NCI-H345 treated with DMSO at 0.1 percent for 48 hours (cell line): ENCODE results near the gene HDAC3.
A peak's percentile ranks its signal among the peaks of the same experiment; 100 is the strongest.

Experiments used
- DNase-seq: peaks from one replicate; lab custom pipeline; 2025; ENCODE audit not compliant: unreplicated experiment; lab: John Stamatoyannopoulos, UW

Gene HDAC3

DNA sequence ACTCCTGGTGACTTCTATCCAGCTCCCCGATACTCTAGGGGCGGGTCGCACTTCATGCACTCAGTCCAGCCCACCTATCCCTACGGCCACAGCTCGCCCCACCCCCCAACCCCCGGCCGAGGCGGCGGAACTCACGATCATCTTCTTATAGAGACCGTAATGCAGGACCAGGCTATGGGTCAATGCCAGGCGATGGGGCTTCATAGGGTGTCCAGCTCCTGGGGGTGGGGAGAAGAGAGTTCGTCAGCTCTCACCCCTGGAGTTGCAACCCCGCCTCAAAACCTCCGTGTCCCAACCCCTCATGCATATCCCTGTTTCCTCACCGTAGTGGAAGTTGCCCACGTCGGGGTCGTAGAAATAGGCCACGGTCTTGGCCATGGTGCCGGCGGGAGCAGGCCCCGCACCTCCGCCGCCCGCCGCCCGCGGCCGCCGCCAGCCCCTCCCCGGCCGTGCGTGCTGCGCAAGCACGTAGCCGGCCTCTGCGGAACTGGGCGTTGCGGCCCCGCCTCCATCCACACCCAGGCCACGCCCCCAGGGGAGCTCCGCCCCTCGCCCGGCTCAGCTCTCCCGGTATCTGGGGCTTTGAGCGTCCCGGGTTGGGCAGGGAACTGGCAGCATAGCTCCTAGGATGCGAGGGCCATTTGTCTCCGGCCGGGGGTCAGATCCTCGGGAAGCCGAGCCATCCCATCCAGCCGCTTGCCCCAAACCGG lies at the start of gene HDAC3, which contains the start of gene RELL2:
Gene HDAC3, minus strand, starts transcription at position 437 of the 710 bp plus-strand sequence. Its CDS starts 59 bp downstream, at position 378.
Gene RELL2, plus strand, starts transcription at position 585 of the 710 bp plus-strand sequence. CDS start 1,229 bp downstream, outside the sequence.
- DNase-seq = peak; percentile 88

DNA sequence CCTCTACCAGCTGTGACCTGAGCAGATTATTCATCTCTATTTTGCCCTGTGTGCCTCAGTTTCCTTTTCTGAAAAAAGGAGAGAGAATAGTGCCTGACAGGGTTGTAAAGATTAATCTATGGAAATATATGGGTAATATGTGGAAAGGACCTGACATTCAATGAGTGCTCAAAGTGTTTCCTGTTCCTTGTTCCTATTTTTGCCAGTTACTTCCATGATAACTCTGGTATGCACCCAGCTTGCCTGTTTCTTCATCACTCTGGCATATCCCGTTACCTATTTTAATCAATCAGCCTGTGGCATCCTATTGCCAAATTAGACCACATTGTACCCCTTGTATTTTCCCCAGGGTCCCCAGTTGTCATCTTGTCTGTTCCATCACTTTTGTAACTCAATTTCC lies 48.9 kb upstream of the HDAC3 start:
- DNase-seq = no peak

DNA sequence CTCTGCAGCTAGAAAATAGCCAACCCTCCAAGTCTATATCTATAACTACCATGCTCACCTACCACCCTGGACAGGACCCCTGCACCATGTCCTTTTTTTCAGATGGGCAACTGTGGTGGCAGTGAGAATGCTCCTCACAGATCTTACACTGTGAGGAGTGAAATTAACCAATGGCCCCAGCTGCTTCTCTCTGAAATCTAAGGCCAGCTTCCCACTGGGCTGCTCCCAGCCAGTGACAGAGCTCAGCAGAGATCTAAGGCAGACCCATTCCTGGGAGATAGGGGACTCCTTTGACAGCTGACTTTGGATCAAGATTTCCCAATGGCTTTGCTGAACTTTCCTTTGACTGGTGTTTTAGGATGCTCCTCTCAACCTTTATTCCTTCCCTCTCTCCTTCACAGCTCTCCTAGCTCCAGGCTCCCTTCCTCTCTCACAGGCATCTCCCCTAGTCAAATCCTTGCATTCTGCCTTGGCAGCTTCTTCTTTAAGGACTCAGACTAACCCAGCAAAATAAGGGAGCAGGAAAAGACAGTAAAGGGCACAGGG lies 47.0 kb upstream of the HDAC3 start:
- no peak for DNase-seq

DNA sequence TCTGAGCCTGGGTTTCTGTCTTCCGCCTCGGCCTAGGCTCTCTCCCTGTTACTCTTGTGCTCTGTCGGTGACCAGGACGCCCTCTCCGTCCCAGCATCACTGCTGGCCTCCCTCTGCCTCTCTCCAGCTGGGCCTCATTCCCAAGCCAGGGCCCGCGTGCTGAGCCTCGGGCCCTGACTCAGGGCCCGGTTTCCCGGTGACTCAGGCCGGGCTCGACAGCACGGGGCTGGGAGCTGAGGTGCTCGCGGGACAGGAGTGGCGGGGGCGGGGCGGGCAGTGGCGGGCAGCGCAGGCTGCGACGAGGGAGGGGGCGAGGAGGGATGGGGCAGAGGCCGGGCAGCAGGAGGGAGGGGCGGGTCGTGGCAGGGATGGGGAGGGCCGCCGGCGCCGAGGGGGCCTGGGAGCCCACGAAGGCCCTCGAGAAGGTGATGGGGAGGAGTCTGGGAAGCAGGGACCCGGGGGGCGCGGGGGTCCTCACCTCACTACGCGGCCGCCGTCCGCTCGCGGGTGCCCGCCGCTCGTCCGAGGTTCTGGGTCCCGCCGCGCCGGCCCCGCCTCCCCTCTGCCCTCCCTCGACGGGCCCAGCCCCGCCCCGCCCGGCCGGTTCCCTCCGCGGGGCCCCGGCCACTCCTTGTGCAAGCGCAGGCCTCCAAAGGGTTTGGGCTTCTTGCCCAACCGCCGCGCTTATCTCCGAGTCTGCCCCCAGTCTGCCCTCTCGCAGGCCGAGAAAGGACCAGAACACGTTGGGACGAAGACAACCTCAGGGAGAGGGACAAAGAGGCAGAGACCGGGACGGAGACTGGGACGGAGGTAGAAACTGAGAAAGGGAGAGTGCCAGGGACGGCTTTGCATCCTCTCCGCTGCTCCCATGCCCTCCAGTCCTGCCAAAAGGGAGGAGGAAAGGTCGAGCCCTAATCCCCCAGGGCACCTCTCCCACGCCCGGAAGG lies 45.3 kb upstream of the HDAC3 start, which contains the start of gene ARAP3:
Gene ARAP3, minus strand, starts transcription at position 536 of the 947 bp plus-strand sequence. CDS start 1,744 bp downstream, outside the sequence.
- no peak for DNase-seq

DNA sequence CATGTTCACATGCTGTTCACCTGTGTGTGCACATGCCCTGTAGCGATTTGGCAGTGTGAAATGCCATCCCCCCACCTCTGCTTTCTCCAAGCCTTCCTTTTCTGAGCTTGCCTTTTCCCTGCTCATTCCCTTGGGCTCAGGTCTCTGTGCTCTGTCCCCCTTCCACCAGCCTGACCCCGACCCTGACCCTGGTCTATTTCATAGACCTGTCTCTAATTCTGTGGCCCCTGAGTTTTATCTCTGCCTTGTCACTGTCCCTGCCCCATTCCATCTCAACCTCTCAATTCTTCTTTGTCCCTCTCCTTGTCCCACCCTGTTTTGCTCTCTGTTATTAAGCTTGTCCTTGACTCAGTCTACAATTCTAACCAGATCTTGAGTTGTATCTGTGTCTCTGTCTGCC lies 44.6 kb upstream of the HDAC3 start:
- DNase-seq = no peak

DNA sequence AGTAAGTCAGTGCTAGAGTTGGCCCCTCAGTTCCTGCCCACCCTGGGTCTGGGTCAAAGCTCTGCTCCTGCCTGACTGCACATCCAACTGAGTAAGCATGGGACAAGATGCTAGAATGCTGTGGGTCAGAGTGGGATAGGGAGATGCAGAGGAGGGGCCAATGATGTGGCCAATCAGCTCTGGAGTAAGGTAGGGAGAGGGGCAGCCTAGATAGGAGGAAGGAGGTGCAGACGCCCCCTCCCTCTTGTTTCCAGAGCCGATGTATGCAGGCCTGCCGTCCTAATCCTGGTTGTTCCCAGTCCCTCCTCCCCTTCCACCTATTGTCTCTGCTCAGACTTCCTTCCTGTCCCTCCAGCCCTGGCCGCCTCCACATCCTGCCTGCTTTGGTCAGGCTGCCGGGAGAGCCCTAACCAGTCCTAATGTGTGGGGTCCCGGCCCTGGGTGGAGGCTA lies 44.1 kb upstream of the HDAC3 start:
- no peak for DNase-seq

DNA sequence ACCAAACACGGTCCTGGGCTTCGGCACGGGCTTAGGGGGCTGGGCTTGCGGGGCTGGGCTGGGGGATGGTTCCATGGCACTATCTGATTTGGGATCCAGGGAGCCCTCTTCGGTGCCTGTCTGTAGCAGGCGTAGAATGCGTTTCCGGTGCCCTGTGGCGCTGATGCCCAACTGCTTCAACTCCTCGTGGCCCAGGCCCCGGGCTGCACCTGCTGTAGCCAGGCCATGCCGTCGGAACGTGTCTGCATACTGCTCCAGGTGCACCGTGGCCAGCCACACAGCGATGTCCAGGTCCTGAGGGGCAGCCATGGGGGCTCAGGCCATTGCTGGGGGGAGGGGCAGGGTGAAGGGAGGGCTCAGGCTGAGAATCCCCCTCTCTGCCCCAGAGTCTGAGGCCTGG lies 43.5 kb upstream of the HDAC3 start:
- no peak for DNase-seq

DNA sequence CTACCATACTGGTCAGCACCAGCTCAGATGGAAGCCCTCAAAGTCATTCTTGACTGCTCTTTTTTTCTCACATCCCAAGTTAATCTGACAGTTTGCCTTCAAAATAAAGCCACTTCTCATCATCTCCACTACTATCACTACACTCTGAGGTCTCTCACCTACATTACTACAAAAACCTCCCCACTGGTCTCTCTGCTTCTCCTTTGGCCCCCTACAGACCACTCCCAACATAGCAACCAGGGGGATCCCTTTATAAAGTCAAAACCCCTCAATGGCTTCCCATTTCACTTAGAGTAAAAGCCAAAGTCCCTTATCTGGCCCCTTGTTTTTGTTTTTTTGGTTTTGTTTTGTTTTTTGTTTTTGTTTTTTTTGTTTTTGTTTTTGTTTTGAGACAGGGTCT lies 40.8 kb upstream of the HDAC3 start:
- no peak for DNase-seq

DNA sequence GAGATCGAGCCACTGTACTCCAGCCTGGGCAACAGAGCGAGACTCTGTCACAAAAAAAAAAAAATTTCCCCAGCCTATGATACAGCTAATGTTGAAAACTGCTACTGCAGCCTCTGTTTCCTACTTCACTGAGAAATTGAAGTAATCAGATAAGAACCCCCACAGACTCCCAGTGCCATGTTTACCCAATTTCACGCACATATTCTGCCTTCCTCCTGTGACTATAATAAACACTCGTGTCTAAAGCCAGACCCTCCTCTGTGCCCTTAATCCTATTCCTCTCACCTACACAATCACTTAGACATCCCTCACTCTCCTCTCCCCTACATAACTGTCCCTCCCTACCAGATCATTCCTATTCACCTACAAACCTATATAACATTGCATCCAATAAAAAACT lies 39.0 kb upstream of the HDAC3 start:
- no peak for DNase-seq

DNA sequence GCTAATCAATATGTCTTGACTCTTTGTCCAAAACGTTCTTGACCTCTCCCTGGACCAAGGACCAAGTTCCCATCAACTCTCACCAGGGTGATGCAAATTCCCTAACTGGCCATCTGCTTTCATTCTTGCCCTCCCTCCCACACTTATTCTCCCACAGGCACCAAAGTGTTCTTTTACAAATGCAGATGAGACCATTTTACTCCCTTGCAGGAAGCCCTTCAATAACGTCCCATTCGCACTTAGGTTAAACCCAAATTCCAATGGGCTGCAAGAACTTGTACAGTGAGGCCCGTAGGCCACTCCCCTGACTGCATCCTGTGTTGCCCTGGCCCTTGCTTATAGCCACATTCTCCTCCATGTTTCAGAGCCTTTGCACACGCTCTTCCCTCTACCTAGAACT lies 38.1 kb upstream of the HDAC3 start:
- no peak for DNase-seq

DNA sequence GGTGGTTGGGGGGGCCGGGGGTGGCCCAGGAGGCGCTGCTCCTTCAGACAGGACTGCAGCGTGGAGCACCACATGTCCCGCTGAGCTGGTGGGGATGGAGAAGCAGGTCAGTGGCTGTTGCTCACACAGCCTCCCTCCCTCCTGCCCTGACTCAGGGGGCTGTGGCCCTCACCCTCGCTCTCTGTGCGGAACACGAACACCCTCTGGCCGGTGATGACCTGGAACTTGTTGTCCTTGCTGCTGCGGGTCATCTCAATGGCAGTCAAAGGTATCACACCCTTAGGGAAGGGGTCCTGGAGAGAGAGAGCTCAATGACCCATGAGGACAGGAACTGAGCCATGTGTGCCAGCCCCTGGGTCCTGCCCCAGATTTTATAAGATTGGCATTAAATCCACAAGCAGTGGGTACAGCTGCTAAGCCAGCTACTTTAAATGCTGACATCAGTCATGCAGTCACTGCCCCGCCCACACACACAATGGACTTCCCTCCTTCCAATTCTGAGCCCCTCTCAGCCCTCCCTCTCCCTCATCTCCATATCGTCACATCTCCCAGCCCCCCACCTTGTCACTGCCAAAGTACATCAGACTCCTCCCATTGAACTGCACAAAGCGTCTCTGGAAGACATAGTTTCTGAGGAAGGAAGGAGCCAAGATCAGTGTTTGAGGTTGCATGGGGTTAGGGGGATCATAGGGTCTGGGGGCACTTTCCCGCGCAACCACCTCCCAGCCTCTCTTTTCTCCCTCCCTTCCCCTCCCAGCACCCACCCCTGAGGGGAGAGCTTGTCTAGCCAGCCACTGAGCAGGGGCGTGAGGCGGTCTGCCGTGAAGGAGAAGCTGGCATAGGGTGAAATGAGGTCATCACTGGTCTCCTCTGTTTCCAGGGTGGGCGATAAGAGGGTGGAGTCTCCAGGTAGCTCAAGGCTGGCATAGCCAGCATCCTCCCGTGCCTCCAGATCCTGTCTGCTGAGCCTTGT lies 36.5 kb upstream of the HDAC3 start:
- DNase-seq = no peak

DNA sequence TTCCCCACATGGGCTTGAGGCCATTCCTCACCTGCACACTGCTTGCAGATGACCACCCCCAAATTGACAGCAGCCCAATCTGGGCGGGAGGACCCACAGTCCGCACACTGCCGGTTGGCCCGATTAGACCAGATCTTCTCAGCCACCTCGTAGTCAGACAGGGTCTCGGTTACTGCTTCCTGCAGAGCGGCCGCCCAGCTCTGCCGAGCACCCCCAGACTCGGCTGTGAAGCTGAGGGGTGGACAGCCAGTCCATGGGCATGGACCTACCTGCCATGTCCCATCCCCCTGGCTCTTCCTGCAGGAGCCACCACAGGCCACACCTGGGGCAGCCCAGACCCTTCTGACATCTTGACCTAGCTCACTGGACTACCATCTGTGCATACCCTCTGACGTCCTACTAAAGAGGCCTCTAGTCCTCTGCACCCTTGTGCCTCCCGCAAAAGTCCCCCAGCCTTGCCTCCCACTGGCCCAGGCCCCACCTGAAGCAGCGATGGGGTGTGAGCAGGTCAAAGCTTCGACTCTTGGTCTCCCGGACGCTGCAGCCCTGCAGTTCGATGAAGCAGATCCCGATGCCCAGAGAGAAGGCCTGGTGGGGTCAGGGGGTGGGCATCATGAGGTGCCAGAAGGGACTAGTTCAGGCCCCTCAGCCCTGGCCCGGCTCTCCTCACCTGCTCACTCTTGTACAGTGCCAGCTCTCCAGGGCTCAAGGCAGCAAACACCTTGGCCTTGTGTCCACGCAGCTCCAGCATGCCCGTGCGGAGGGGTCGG lies 35.6 kb upstream of the HDAC3 start:
- no peak for DNase-seq

DNA sequence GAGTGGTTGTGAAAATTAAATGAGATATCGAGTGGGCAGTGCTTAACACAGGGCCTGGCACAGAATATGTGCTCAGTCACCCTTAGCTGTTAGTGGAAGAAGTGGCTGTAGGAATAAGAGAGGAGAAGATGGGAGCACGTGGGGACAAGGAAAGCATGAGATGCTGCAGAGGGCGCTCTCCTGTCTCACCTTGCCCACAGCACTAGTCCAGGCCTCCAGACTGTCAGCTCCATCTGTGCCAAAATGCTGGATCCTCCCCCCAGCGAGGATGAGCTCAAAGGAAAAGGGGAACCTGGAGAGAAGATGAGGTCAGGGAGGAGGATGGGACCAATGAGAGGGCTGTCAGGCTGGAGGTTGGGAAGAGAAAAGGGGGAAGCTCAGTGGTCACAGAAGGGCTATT lies 32.9 kb upstream of the HDAC3 start:
- DNase-seq = no peak

DNA sequence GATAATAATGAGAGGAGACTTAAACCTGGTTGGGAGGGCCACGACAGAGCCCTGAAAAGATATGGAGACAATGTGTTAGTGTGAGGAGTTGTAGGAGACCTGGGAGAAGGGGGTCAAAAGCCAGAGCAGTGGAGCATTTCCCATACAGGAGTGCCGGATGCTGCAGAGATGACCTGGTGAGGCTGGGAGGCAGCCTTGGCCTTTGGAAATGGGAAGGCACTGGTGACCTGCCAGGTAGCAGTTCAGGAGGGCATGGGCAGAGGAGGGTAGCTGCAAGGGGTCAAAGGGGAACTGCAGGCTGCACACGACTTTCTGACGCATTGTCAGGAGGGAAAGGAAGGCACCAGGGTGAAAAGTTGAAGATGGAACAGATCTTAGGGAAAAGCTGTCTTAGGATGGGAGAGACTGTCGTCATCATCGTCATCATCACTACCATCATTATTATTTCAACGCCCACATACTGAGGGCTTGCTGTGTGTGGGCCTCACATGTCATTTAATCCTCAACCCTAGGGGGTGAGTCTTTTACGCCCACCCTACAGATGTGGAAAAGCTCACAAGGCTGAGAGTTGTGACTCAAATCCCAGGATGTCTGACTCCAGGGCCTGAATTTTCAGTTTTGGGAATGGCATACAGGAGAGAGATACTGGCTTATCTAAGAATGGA lies 32.1 kb upstream of the HDAC3 start:
- no peak for DNase-seq

DNA sequence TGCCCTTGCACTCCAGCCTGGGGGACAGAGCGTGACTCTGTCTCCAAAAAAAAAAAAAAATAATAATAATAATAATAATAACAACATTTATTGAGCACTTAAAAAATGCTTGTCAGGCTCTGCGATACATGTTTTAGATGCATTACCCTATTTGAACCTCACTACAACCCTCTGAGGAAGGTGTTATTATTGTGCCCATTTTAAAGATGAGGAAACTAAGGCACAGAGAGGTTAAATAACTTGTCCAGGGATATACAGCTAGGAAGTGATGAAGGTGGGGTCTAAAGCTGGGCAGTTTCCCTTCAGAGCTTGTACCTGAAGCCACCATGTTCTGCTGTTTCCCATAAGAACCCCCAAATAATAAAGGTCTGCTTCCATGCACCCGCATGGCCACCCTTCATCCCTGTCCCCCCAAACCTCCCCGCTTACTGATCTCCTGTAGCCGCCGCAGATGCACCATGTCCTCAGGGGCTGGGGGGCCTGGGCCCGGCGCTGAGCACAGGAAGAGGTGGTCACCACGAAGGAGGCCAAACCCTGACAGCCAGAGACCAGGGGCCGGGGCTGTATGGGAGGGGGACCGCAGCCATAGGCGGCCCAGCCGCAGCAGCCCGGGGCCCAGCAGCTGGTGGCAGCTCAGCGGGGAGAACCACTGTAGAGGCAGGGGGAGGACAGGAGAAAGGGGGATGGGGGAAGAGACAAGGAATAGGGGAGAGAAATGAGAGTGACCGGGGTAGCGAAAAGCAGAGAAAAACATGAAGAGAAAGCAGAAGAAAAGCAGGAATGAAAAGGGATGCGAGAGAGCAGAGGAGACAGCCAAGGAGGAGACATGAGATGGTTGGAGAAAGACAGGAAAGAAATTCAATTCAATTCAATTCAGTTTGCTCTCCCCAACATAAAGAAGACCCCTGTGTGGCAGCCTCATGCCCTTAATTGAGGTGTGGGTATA lies 29.6 kb upstream of the HDAC3 start:
- DNase-seq = no peak

DNA sequence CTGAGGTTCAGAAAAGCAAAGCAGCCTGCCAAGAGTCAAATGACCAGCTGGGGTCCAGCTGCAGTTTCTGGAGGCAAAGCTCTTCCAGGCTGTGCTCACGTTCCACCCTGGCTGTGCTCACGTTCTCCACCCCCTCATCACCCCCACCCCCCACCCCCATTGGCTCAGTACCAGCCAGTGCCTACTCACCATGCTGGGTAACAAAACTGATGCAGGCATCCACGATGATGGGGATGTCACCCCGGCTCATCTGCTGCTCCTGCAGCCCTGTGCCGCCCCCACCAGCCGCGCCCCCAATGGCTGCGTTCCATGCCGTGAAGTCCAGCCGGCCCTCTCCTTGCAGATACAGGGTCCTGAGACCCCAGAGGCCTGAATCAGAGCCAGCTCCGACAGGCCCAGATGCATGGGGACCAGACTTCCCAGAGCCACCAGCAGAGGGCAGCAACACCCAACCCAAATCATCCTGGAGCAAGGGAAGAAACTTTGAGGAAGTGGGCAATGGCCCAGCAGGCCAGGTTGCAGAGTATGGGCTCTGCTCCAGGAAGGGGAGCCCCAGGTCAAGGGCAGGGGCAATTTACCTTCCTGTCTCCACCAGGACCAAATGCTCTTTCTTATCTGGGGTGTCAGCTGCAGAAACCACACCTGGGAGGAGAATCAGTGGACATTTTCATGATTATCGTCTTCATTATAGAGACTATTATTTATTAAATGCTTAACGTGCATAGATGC lies 28.2 kb upstream of the HDAC3 start:
- DNase-seq = peak; percentile 20

DNA sequence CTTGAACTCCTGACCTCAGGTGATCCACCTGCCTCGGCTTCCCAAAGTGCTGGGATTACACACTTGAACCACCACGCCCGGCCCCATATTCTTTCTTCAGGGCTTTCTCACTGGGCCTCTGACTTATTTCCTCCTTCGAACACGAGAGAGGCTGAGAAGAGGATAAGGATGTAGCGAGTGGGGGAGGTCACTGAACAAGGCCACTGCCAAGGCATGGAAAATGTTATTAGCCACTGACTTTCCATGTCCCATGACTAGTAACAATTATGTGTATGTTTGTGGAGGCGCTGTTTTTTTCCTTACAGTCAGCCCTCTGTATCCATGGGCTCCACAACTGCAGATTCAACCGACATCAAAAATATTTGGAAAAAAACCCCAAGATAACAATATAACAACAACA lies 26.9 kb upstream of the HDAC3 start:
- no peak for DNase-seq
